Gastrocnemius medialis (tissue), 4 donors: ENCODE measurements around the gene RARB.

ENCODE experiments used
- CTCF ChIP-seq, 5 experiments: fragments of 450-650 bp in 3 of 5; fragments of 200-600 bp in 2 of 5; sonication (generic) in 2 of 5; IDR thresholded peaks in 4 of 5; conservative IDR thresholded peaks in 1 of 5; 1 replicate in 4 of 5; 2 replicates in 1 of 5; pipeline ENCODE4 v1.5.1; 2016 to 2019; ENCODE audit warnings: antibody characterized with exemption in 5 of 5, mild to moderate bottlenecking in 3 of 5, moderate library complexity in 3 of 5
- POLR2A ChIP-seq, 2 donors: fragments of 450-650 bp; IDR thresholded peaks; one replicate each; pipeline ENCODE4 v1.6.1; 2017; ENCODE audit warnings: antibody characterized with exemption in 2 of 2, mild to moderate bottlenecking in 2 of 2, moderate library complexity in 2 of 2

GRCh38 chr3:25548836-25549235, 120.8 kb downstream of the RARB start:
- TF ChIP-seq CTCF (IDR thresholded peaks at IDR 0.05 in 4 of 5, conservative IDR thresholded peaks at IDR 0.05 in 1 of 5) (no peak), POLR2A (IDR thresholded peaks at IDR 0.05) (no peak)
